Activated CD8-positive, alpha-beta memory T cell treated with anti-CD3 and anti-CD28 coated beads, Interleukin-2, amount 50 U/mL, for 4 hours (primary cell): ENCODE measurements around the gene CTSD.
A peak's percentile ranks its signal among the peaks of the same experiment; 100 is the strongest.
"Not testable (repeated sequence)": the region's sequence is repeated elsewhere in the genome, so short reads cannot be mapped to it uniquely, and the experiment has no call there.

Experiments
- DNase-seq: peaks from one replicate; pipeline ENCODE4 v3.0.0-alpha.2; 2020

Gene CTSD

GRCh38 chr11:1782031-1782590 lies 18.4 kb upstream of the CTSD start:
- no peak for DNase-seq

GRCh38 chr11:1781593-1781975 lies 17.9 kb upstream of the CTSD start:
- no peak for DNase-seq

GRCh38 chr11:1780700-1781592 lies 17.2 kb upstream of the CTSD start:
- no peak for DNase-seq

- DNase-seq, result no peak
These were observed 16.3 kb upstream of the CTSD start for GRCh38 chr11:1779806-1780699.

- no peak for DNase-seq
These were observed 15.5 kb upstream of the CTSD start for GRCh38 chr11:1779034-1779805.

GRCh38 chr11:1778141-1778911 lies 14.6 kb upstream of the CTSD start:
- DNase-seq, result no peak

- DNase-seq, result no peak
These were observed 14.0 kb upstream of the CTSD start for GRCh38 chr11:1777737-1778136.

- DNase-seq, result no peak
These were observed 13.4 kb upstream of the CTSD start for GRCh38 chr11:1776944-1777715.

- no peak for DNase-seq
These were observed 12.7 kb upstream of the CTSD start for GRCh38 chr11:1776331-1776851.

GRCh38 chr11:1774886-1775285 lies 11.2 kb upstream of the CTSD start:
- no peak for DNase-seq

GRCh38 chr11:1773994-1774550 lies 10.3 kb upstream of the CTSD start:
- no peak for DNase-seq

- no peak for DNase-seq
These were observed 9.6 kb upstream of the CTSD start for GRCh38 chr11:1773131-1773993.

GRCh38 chr11:1772270-1773130 lies 8.8 kb upstream of the CTSD start:
- peak; percentile 60 for DNase-seq

GRCh38 chr11:1771700-1772099 lies 8.0 kb upstream of the CTSD start:
- no peak for DNase-seq

GRCh38 chr11:1771273-1771672 lies 7.5 kb upstream of the CTSD start:
- no peak for DNase-seq

GRCh38 chr11:1770528-1770927 lies 6.8 kb upstream of the CTSD start:
- no peak for DNase-seq

- no peak for DNase-seq
These were observed 6.3 kb upstream of the CTSD start for GRCh38 chr11:1770061-1770460.

GRCh38 chr11:1769304-1769936 lies 5.7 kb upstream of the CTSD start:
- not testable (repeated sequence) for DNase-seq
